Renal cortex interstitium (tissue), 15 donors: ENCODE results near the gene NPS. TPM values are rescaled to one million over a fixed set of nuclear protein-coding genes. Genes with fewer than 3 reads are reported as not detected.
A peak's percentile ranks its signal among the peaks of the same experiment; 100 is the strongest.

Source experiments
- DNase-seq, 11 donors: peaks; one replicate each; pipeline ENCODE4 v3.0.0-alpha.2; 2013; ENCODE audit warnings: low read depth in 9 of 11, low spot score in 4 of 11; ENCODE audit errors: extremely low read depth in 1 of 11
- long read RNA-seq, 16 experiments: transcript quantifications; one replicate each; lab custom pipeline, GENCODE V29; 2026
- polyA plus RNA-seq, 3 donors: library from polyadenylated mRNA; unstranded; fragments of 120-200 nt; gene quantifications; one replicate each; pipeline ENCODE4 v1.2.1, GENCODE V29; 2013; ENCODE audit not compliant: insufficient read length in 3 of 3

NPS gene, protein sequence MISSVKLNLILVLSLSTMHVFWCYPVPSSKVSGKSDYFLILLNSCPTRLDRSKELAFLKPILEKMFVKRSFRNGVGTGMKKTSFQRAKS
- polyA plus RNA-seq = not detected
- long read RNA-seq, donor 1 = 0 reads
- long read RNA-seq, donor 2 = 0 reads
- long read RNA-seq, donor 3 = 0 reads
- long read RNA-seq, donor 4 = 0 reads
- long read RNA-seq, donor 5 = 0 reads
- long read RNA-seq, donor 6 = 0 reads
- long read RNA-seq, donor 7 = 0 reads
- long read RNA-seq, donor 8 = 0 reads
- long read RNA-seq, donor 9 = 0 reads
- long read RNA-seq, donor 10 = 0 reads
- long read RNA-seq, donor 11 = 0 reads
- long read RNA-seq, donor 12 = 0 reads
- long read RNA-seq, donor 13 = 0 reads
- long read RNA-seq, donor 14 = 0 reads
- long read RNA-seq, donor 15 = 0 reads
- long read RNA-seq, donor 16 = 0 reads

- no peak for DNase-seq
These were observed at the start of gene NPS for GRCh38 chr10:127549009-127549408. TSS of gene NPS (plus strand) at chr10:127549309. CDS start at chr10:127549369, 60 bp downstream.

DNA sequence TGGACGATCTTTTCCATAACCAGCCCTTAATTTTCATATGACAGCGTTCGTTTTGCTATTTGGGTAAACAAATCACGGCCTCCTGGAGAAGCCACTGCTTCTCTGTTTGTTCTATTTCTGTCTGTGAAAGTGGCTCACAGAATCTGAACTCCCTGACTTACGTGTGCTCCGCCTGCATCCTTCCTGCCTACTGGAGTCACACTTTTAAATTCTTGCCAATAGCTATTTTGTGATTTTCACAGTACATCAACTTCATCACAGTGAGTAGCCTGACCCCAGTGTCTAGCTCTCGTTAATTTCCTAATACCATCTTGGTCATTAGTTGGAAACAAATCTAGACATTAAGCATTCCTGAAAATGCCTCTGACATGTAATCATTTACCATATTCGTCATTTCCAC, 49.0 kb upstream of the NPS start:
- DNase-seq = no peak

GRCh38 chr10:127506094-127506493, 43.0 kb upstream of the NPS start:
- DNase-seq = no peak

DNA sequence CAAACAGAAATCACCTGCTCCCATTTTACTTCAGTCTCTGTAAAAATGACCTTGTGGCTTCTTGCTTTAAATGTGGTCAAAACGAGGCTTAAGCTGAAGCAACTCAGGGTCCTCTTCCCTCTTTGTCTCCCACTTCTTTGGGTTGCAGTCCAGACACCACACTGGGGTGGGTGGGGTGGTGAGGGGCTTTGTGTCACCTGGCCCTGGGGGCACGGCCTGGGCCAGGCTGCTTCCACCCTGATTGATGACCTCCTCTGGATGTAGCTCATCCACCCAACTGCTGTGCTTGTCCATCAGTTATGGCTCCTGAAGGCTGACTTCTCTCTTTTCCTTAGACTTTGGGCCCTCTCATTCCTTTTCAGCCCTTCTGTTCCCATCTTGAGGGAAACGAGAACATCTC, 26.8 kb upstream of the NPS start:
- no peak for DNase-seq

DNA sequence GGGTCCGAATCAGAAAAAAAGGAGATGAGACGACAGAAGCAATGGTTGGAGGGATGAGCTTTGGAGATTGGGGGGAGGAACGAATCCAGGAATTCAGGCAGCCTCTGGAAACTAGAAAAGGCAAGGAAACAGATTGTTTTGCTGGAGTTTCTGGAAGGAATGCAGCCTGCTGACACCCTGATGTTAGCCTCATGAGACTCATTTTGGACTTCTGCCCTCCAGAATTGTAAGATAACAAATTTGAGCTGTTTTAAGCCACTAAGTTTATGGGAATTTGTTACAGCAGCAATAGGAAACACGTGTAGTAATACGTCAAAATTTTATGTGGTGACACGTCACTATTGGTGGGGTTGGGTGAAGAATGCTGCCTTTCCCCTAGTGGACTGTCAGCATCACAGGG, 25.6 kb upstream of the NPS start:
- DNase-seq = peak in 10 of 11 donors; percentile 8 to 33 (median 20)

GRCh38 chr10:127524229-127524628, 24.9 kb upstream of the NPS start:
- no peak for DNase-seq

DNA sequence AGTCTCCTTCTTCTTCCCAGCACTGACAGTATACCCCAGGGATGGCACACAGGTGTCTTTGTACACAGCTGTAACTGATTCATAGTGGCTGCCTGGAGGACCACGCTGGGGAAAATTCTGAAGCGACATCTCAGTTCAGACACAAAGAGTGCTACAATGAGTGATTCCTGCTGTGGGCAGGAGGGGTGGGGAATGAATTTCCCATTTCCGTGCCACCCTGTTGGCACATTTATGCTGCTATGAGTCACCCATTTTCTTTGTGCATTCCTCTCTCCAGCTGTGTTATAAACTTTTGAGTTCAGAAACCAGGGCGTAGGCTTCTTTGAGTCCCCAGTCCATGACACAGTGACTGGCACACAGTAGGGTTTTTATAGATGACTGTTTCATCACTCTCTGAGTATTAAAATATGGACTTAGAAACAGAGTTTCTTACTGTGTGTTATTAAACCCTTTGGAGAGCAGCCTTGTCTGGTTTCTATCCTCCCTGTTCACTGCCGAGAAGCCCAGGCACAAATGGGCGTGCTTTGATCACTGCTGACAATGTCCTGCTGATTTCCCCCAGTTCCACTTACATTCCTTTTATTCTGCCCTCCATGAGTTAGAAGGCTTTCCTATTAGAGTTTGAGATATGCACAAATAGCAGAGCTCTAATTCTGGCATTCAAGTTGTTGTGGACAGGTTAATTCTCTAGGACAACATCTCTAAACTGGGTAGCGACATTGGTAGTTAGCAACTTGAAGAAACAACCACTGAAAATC, 24.0 kb upstream of the NPS start:
- DNase-seq = no peak

- DNase-seq = no peak
These were observed 23.4 kb upstream of the NPS start for GRCh38 chr10:127525686-127526085.

DNA sequence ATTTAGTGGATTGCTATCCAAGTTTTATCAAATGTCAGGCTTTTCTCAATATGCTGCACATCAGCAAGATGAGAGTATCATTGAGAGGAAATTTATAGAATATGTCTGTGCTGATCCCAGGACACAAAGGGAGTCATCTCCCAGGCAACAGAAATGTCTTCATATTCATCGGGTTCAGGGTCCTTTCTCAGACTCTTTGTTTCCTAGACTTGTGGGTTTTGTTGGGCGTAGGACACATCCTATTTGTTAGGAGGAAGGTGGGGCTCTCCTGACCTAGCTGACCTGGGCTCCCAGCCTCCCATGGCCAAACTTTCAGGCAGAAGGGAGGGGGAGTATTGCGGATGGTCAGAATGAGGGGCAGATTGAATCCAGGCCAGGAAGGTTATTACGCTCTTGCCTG, 22.9 kb upstream of the NPS start:
- DNase-seq = no peak

DNA sequence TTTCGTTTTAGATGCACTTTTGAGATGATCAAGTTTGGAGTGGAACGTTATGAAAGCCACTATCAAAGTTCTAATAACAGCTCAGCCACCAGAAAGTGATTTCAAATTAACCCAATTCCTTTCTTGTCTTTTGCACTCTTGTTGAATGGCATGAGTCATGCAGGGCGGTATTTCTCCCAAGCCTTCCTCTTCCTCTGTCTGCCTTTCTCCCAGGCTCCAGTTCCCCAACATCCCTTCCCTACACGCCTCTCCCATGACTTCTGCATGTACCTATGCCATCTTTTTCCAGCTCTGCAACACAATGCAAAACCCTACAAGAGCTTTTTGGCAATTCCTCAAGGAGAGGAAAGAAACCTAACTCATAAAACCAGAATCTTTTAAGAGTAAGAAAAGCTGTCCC, 21.8 kb upstream of the NPS start:
- DNase-seq = no peak

DNA sequence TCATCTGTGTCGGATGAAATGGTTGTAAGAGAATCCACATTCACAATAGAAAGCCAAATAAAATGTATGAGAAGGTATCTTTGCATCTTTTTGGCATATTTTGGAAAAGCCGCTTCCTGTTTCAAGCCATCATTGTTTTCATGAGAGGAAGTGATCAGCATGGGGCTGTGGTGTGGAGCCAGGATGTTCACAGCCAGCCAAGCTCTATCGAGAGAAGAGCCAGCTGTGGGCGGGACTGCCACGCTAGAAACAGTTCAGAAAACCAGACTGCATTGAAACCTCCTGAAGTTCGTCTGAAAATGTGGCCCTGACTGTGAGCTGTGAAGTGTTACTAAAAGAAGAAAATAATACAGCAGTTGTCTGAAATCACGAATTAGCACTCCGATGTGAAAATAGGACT, 21.2 kb upstream of the NPS start:
- peak in 1 of 11 donors; percentile 21 for DNase-seq

- DNase-seq = no peak
These were observed 16.9 kb upstream of the NPS start for GRCh38 chr10:127532193-127532592.

DNA sequence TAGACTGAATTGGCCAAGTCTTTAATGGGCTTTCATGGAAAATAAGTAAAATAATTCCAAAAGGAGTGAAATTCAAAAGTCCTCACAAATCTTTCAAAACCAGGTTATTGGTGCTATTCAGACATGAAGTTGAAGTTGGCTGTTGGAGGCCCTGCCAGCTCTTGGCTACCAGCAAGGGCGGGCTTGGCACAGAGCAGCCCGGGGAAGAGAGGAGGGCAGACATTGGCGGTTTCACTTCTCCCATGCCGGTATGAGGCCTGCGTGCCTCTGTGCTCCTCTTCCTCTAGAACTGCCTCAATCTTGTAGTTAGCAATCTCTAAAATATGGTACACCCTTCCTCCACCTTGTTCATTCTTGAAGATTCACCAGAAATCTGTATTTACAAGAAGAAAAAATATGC, 16.4 kb upstream of the NPS start:
- DNase-seq = no peak

DNA sequence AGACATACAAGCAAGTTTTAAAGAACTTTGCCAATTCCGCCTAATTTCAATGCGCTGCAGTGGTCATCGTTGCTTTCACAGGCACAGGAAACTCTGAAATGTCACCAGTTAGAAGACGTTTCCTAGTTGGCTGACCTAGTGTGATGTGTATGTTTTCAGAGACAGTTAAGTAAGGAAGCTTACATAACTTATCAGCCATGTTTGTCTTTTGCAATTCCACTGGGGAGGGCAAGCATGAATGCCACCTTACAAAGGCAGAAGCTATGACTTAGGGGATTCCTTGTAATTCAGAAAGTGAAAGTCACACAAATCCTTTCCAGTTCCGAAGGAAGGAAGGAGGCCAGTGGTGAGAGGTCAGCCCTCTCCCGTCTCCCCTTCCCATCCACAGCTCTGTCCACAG, 15.0 kb upstream of the NPS start:
- no peak for DNase-seq

- no peak for DNase-seq
These were observed 14.6 kb upstream of the NPS start for GRCh38 chr10:127534496-127534895.

GRCh38 chr10:127535802-127536515, 13.2 kb upstream of the NPS start:
- DNase-seq = no peak

DNA sequence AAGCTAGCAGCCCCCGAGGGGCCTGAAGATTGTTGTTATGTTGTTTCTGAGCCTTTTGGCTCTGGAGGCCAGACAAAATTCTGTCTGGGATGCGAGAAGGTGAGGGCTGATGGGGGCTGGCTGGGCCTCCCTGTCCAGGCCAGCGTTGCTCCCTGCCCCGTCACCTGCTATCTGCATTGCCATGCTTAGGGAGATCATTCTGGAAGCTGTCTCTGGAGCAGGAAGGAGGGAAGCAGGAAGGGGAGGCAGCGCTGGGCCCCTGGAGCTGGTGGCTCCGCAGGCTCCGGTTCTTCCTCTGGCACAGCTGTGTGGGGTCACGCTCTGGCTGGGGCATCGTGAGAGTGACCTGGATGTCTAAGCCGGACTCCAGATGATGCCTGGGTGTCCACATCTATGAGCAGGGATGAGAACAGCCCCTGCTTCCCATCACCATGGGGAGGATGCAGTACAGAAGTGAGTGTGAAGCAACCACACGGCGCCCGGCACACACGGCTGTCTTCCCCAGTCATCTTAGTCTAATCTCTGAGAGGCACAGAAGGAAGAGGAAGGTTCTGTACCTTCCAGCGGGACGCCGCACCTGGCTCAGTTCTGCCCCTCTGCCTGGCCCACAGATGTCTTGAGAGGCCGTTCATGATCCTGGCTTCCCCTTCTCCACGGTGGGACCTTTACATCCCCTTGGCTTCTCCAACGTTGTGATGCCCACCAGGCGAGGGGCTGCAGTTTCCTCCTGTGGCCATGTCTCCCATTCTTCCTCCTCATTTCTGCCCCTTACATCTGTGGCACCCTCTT, 11.9 kb upstream of the NPS start:
- DNase-seq = no peak

DNA sequence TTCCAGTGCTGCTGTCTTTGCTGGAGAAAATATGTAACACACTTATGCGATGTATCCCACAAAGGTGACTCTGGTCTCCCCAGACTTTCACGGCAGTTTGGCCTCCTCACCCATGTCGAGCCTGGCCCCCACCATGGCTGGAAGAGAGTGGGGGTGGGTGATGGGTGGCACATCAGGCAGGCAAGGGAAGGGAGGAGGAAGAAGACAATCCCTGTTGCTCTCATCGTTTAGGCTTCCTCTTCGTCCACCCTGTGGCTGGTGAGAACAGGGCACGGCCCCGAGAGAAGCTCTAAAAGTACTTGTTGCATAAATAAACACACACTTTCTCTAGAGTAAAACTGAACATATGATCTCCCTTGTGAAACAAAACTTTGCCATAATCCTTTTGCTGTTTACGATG, 11.2 kb upstream of the NPS start:
- no peak for DNase-seq

GRCh38 chr10:127548022-127548421, 1.1 kb upstream of the NPS start:
- no peak for DNase-seq
